IPS-20b (cell line): Measurements from ENCODE around the gene ZBTB46.

Source experiments
- H3K27ac ChIP-seq: one replicate; pipeline ENCODE4 v1.5.1; 2013; ENCODE audit warnings: low read length
- H3K27me3 ChIP-seq: 2 replicates; pipeline ENCODE4 v1.6.1; 2013; ENCODE audit warnings: mild to moderate bottlenecking, low read length, inconsistent platforms; ENCODE audit not compliant: insufficient read depth
- H3K36me3 ChIP-seq: 2 replicates; pipeline ENCODE4 v1.6.1; 2013; ENCODE audit warnings: low read depth, mild to moderate bottlenecking, inconsistent platforms, low read length, moderate library complexity; ENCODE audit not compliant: insufficient read depth
- H3K4me1 ChIP-seq: 2 replicates; pipeline ENCODE4 v1.6.1; 2013; ENCODE audit warnings: mild to moderate bottlenecking, control low read depth, inconsistent platforms, low read length, moderate library complexity; ENCODE audit not compliant: insufficient read depth
- H3K4me3 ChIP-seq: 2 replicates; pipeline ENCODE4 v1.5.1; 2013; ENCODE audit warnings: mild to moderate bottlenecking, low read length, inconsistent platforms
- H3K9ac ChIP-seq: 2 replicates; pipeline ENCODE4 v1.6.1; 2013; ENCODE audit warnings: low read depth, mild to moderate bottlenecking, inconsistent platforms, low read length, moderate library complexity
- H3K9me3 ChIP-seq: 2 replicates; pipeline ENCODE4 v1.6.1; 2013; ENCODE audit warnings: mild to moderate bottlenecking, low read depth, low read length, inconsistent platforms; ENCODE audit not compliant: insufficient read depth

ZBTB46 gene

GRCh38 chr20:63844511-63844991, 13.5 kb upstream of the ZBTB46 start:
- Histone ChIP-seq H3K4me3 (no peak overlapping the region), H3K36me3 (no peaks in the 10 kb centered on the region), H3K4me1 (peaks cover 17% of the 10 kb centered on the region), H3K9ac (no peak overlapping the region), H3K27ac (no peak overlapping the region), H3K9me3 (no peaks in the 10 kb centered on the region), H3K27me3 (no peaks in the 10 kb centered on the region)

DNA sequence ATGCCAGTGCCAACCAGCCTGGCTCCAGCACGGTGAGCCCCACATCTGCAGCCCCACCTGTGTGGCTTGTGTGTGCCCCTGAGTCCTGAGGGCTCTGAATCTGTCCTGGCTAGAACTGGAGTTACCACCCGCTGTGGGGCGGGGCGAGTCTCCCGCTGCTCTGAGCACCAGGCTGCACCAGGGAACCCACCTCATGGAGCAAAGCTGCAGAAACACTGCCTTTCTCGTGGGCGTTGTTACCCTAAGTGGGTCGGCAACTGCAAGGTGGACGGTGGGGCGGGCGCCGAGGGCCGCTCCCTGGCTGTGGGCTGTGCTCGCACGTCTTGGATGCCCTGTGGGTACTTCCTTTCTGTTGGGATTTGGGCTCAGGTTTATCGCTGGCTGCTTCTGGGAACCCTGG, 12.7 kb upstream of the ZBTB46 start:
- Histone ChIP-seq H3K9me3 (no peaks in the 10 kb centered on the region), H3K4me3 (no peak overlapping the region), H3K9ac (no peak overlapping the region), H3K4me1 (peaks cover 17% of the 10 kb centered on the region), H3K36me3 (no peaks in the 10 kb centered on the region), H3K27ac (no peak overlapping the region), H3K27me3 (no peaks in the 10 kb centered on the region)

- H3K36me3 ChIP-seq, result no peaks in the 10 kb centered on the region
- H3K4me1 ChIP-seq, result peaks cover 14% of the 10 kb centered on the region
- no peaks in the 10 kb centered on the region for H3K27me3 ChIP-seq
- H3K27ac ChIP-seq, result no peak overlapping the region
- H3K9me3 ChIP-seq, result no peaks in the 10 kb centered on the region
- H3K4me3 ChIP-seq, result no peak overlapping the region
- H3K9ac ChIP-seq, result no peak overlapping the region
Observed at GRCh38 chr20:63843222-63843621, 12.2 kb upstream of the ZBTB46 start.

- peaks cover 6% of the 10 kb centered on the region for H3K4me1 ChIP-seq
- no peak overlapping the region for H3K4me3 ChIP-seq
- H3K27me3 ChIP-seq, result no peaks in the 10 kb centered on the region; the same call in 1 of the 2 replicates
- H3K36me3 ChIP-seq, result no peaks in the 10 kb centered on the region
- H3K9ac ChIP-seq, result no peak overlapping the region
- no peaks in the 10 kb centered on the region for H3K9me3 ChIP-seq
- H3K27ac ChIP-seq, result no peak overlapping the region
Observed at GRCh38 chr20:63842258-63842657, 11.2 kb upstream of the ZBTB46 start.

GRCh38 chr20:63840405-63840828, 9.4 kb upstream of the ZBTB46 start:
- no peak overlapping the region for H3K27ac ChIP-seq
- H3K9ac ChIP-seq, result no peak overlapping the region
- no peaks in the 10 kb centered on the region; the same call in 1 of the 2 replicates for H3K27me3 ChIP-seq
- H3K4me3 ChIP-seq, result no peak overlapping the region
- no peaks in the 10 kb centered on the region for H3K36me3 ChIP-seq
- no peaks in the 10 kb centered on the region for H3K4me1 ChIP-seq
- no peaks in the 10 kb centered on the region for H3K9me3 ChIP-seq

GRCh38 chr20:63839620-63840019, 8.6 kb upstream of the ZBTB46 start:
- Histone ChIP-seq H3K9ac (no peak overlapping the region), H3K4me3 (no peak overlapping the region), H3K36me3 (no peaks in the 10 kb centered on the region), H3K27me3 (no peaks in the 10 kb centered on the region; the same call in 1 of the 2 replicates), H3K9me3 (no peaks in the 10 kb centered on the region), H3K4me1 (no peaks in the 10 kb centered on the region), H3K27ac (no peak overlapping the region)

DNA sequence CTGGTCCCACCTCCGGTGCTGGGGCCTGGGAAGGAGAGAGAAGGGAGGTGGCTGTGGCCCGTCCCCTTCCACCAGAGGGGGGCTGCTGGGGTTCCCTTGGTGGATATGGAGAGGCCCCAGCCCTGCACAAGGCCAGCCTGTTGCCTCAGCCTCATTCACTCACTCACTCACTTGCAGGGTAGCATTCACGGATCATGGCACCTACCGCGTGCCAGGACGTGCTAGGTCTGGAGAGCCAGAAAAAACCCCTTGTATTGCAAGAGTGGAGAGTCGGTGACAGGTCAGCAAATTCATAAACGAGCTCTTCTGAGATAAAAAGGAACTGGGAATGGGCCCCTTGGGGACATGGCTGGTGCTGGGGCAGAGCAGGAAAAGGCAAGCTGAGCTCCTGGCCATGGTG, 6.4 kb upstream of the ZBTB46 start:
- Histone ChIP-seq H3K9ac (no peak overlapping the region), H3K36me3 (no peaks in the 10 kb centered on the region), H3K27me3 (peaks cover 21% of the 10 kb centered on the region), H3K4me1 (no peaks in the 10 kb centered on the region), H3K9me3 (no peaks in the 10 kb centered on the region), H3K4me3 (no peak overlapping the region), H3K27ac (no peak overlapping the region)

DNA sequence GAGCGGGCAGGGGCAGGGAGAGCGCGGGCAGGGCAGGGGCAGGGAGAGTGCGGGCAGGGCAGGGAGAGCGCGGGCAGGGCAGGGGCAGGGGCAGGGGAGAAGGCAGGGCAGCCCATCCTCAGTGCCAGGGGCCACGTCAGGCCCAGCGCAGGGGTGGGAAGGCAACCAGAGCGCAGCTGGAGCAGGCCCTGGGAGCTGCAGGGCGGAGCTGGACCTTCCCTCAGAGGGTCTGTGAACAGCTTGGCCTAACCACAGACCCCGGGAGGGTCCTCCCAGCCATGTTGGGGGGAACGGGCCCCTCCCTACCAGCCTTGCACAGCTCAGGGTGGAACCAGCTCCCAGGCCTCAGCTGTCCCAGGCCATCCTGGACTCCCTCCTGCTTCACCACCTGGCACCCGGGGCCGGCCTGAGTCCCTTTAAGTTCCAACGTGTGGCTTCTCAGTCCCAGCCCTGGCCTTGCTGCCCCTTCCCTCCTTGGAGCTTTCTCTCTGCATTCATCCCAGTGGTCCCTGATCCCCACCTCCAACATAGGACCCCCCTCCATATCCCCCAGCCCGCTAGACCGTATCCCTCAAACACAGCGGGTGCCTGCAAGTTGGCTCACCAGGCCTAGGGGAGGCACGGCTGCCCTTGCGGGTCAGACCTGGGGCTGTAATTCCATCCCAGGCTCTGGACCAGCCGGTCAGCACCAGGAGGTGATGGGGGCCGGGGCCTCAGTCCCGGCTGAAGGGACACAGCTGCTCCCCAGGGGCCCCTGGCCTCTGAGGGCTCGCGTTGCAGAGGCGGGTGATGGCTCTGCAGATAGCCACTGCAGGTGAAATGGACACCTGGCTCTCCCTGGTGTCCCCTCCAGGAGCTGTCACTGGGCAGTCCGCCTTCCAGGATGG, 5.6 kb upstream of the ZBTB46 start:
- no peaks in the 10 kb centered on the region for H3K36me3 ChIP-seq
- no peak overlapping the region for H3K9ac ChIP-seq
- peaks cover 29% of the 10 kb centered on the region for H3K27me3 ChIP-seq
- no peak overlapping the region for H3K4me3 ChIP-seq
- no peaks in the 10 kb centered on the region for H3K4me1 ChIP-seq
- no peak overlapping the region for H3K27ac ChIP-seq
- H3K9me3 ChIP-seq, result no peaks in the 10 kb centered on the region

- Histone ChIP-seq H3K4me1 (no peaks in the 10 kb centered on the region), H3K27me3 (peaks cover 32% of the 10 kb centered on the region), H3K9me3 (no peaks in the 10 kb centered on the region), H3K9ac (no peak overlapping the region), H3K4me3 (no peak overlapping the region), H3K36me3 (no peaks in the 10 kb centered on the region), H3K27ac (no peak overlapping the region)
Observed at GRCh38 chr20:63835021-63835858, 4.2 kb upstream of the ZBTB46 start.

DNA sequence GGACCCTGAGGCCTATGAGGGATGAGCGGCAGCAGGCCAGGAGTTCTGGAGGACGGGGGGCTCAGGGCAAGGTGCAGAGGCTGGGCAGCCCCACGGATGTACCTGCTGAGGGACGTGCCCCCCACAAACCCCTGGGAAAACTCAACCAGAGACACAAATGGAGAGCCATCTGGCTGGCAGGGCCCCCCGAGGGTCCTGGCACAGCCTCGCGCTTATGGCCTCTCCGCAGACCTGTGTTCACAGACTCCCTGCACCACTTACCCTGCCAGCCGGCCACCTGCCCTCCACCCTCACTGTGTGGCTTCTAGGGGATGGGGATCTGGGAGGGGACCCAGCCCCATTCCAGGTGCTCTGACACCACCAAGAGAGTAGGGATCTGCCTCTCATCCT, 3.4 kb upstream of the ZBTB46 start:
- Histone ChIP-seq H3K27me3 (peaks cover 40% of the 10 kb centered on the region), H3K4me3 (no peak overlapping the region), H3K9ac (no peak overlapping the region), H3K4me1 (0 out of 2 replicates have a peak, but pooled peaks cover 3% of the 10 kb centered on the region), H3K36me3 (no peaks in the 10 kb centered on the region), H3K27ac (no peak overlapping the region), H3K9me3 (no peaks in the 10 kb centered on the region)

DNA sequence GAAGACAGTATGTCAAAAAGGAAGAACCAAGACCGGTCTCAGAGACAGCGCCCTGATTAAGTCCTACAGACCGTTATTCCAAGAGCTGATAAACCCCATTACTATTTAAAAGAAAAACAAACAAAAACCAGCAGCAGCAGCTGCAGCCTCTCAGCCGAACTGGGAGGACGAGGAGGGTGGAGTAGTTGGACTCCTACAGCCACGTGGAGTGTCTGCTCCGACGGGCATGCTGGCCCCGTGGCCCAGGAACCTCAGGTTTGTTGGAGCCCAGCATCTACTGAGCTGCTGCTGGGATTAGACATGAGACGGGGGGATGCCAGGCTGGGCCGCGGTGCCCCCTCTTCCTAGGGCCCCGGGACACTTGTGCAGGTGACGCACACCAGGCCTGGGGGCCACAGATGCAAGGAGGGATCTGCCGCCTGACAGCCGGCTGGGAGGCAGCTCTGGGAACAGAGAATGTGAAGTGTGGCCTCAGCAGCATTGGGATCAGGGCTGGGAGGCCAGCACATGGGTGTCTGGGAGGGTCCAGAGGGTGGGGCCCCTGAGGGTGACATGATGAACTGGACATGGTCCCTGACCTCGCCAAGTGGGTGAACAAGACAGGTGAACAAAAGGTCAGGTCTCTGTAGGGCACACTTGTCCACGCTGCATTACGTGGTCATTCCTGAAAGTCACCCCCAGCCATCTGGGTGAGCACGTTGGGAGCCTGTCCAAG, 2.9 kb upstream of the ZBTB46 start:
- Histone ChIP-seq H3K9me3 (no peaks in the 10 kb centered on the region), H3K27ac (no peak overlapping the region), H3K4me3 (no peak overlapping the region), H3K9ac (no peak overlapping the region), H3K4me1 (0 out of 2 replicates have a peak, but pooled peaks cover 7% of the 10 kb centered on the region), H3K36me3 (no peaks in the 10 kb centered on the region), H3K27me3 (peaks cover 45% of the 10 kb centered on the region)
